ENCODE results near the gene PLD4.
"Not testable (repeated sequence)": the region's sequence is repeated elsewhere in the genome, so short reads cannot be mapped to it uniquely, and the experiment has no call there.

Gene PLD4

GRCh38 chr14:104899781-104900180, 24.9 kb upstream of the PLD4 start:
- no peak for DNase-seq (ENCODE audit: low spot score)

GRCh38 chr14:104900639-104901512, 23.8 kb upstream of the PLD4 start:
- DNase-seq (ENCODE audit: low spot score): no peak

- no peak for DNase-seq (ENCODE audit: low spot score)
Observed at GRCh38 chr14:104903990-104904389, 20.7 kb upstream of the PLD4 start.

GRCh38 chr14:104904650-104905578, 19.8 kb upstream of the PLD4 start:
- not testable (repeated sequence) for DNase-seq (ENCODE audit: low spot score)

GRCh38 chr14:104905579-104905933, 19.1 kb upstream of the PLD4 start:
- not testable (repeated sequence) for DNase-seq (ENCODE audit: low spot score)

GRCh38 chr14:104908303-104908702, 16.4 kb upstream of the PLD4 start:
- DNase-seq (ENCODE audit: low spot score): no peak

- DNase-seq (ENCODE audit: low spot score): no peak
Observed at GRCh38 chr14:104912053-104912452, 12.6 kb upstream of the PLD4 start.

- DNase-seq (ENCODE audit: low spot score): no peak
Observed at GRCh38 chr14:104913435-104913834, 11.2 kb upstream of the PLD4 start.

- DNase-seq (ENCODE audit: low spot score): no peak
Observed at GRCh38 chr14:104917116-104917515, 7.6 kb upstream of the PLD4 start.

- DNase-seq (ENCODE audit: low spot score): no peak
Observed at GRCh38 chr14:104917993-104918392, 6.7 kb upstream of the PLD4 start.

- DNase-seq (ENCODE audit: low spot score): not testable (repeated sequence)
Observed at GRCh38 chr14:104919152-104919992, 5.3 kb upstream of the PLD4 start.

- no peak for DNase-seq (ENCODE audit: low spot score)
Observed at GRCh38 chr14:104919993-104920315, 4.7 kb upstream of the PLD4 start.

- DNase-seq (ENCODE audit: low spot score): no peak
Observed at GRCh38 chr14:104923640-104924420, 849 bp upstream of the PLD4 start.

GRCh38 chr14:104925214-104925854, 655 bp downstream of the PLD4 start:
- DNase-seq (ENCODE audit: low spot score): no peak

GRCh38 chr14:104925855-104926609, 1.4 kb downstream of the PLD4 start:
- no peak for DNase-seq (ENCODE audit: low spot score)

GRCh38 chr14:104926619-104927431, 2.1 kb downstream of the PLD4 start:
- DNase-seq (ENCODE audit: low spot score): no peak

- DNase-seq (ENCODE audit: low spot score): no peak
Observed at GRCh38 chr14:104927432-104927816, 2.7 kb downstream of the PLD4 start.

GRCh38 chr14:104927901-104928300, 3.2 kb downstream of the PLD4 start:
- no peak for DNase-seq (ENCODE audit: low spot score)

- DNase-seq (ENCODE audit: low spot score): no peak
Observed at GRCh38 chr14:104928391-104929133, 3.9 kb downstream of the PLD4 start.
